Daoy (cell line): ENCODE measurements around the gene SCIN. TPM values are rescaled to one million over a fixed set of nuclear protein-coding genes. Genes with fewer than 3 reads are reported as not detected.
A peak's percentile ranks its signal among the peaks of the same experiment; 100 is the strongest.
"Not testable (repeated sequence)": the region's sequence is repeated elsewhere in the genome, so short reads cannot be mapped to it uniquely, and the experiment has no call there.

ENCODE experiments used
- DNase-seq: peaks from one replicate; pipeline ENCODE4 v3.0.0-alpha.2; 2015; ENCODE audit warnings: low read depth
- total RNA-seq: library from RNA; depleted of rRNA; stranded (reverse); fragments of >200 nt; shearing (Covaris generic); gene quantifications from 2 replicates; pipeline ENCODE4 v1.2.3, GENCODE V29; 2014; rRNA removed

SCIN gene
- total RNA-seq, 1 experiment from 2014 or later = 0.06 TPM

- DNase-seq = no peak
Observed at GRCh38 chr7:12687718-12688171, 117.2 kb downstream of the SCIN start.

GRCh38 chr7:12688485-12689170, 118.1 kb downstream of the SCIN start:
- not testable (repeated sequence) for DNase-seq

- no peak for DNase-seq
Observed at GRCh38 chr7:12689451-12689850, 118.9 kb downstream of the SCIN start.

DNA sequence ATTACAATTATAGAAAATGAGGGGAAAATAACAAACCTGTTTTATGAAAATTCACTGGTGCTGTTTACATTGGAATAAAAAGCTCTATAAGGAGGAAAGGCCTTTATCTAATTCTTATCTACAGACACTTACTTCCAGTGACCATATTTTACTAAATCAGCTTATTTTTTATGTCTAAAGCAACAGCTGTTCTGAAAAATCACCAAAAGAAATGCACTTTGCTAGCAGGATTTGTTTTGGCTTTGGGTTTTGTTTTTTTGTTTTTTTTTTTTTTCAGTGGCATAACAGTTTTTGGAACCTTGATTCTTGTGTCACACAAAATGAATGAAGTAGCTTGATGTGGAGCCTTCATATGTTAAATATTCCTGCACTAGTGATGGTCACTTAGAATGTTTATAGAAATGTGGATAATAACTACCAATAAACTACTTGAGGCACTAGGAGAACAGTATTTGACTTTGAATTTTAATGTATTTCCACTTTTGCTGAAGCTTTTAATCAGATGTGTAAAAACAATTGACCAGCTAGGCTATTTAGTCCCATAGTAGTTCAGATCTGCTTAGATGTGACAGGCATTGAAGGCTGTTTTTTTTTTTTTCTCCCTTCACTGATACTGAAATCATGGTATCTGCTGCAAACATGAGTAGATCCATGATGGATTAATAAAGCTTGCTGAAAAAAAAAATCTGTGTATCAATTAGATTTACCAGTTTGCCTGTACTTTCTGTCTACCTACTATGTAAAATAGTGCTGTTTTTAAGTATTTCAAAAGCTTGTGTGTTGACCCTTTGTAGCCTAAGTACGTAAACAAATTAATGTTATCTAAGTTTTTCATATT, 119.7 kb downstream of the SCIN start:
- no peak for DNase-seq

DNA sequence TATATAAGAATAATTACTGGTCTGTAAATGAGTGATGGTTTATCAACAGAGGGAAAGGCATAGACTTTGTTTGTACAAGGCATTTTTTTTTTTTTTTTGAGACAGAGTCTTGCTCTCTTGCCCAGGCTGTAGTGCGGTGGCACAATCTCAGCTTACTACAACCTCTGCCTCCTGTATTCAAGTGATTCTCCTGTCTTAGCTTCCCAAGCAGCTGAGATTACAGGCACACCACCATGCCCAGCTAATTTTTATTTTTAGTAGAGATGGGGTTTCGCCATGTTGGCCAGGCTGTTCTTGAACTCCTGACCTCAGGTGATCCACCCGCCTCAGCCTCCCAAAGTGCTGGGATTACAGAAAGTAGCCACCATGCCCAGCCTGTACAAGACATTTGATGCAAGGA, 120.9 kb downstream of the SCIN start:
- DNase-seq = not testable (repeated sequence)

DNA sequence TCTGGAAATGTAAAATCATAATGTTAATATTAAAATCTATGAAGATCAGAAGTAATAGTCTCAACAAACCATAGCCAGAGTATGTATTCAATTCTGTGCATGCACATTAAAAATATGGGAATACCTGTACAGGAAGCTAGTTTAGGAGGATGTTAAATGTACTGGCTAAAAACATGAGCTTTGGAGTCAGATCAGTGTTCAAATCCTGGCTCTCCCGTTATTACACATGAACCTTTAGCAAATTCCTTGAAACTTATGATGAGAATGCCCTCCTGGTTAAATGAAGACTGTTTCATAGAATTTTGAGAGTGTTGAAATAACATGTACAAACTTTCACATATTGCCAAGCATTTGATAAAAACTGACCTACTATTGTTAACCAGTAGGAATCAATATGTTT, 121.5 kb downstream of the SCIN start:
- no peak for DNase-seq

GRCh38 chr7:12692479-12693259, 122.1 kb downstream of the SCIN start:
- no peak for DNase-seq

GRCh38 chr7:12694817-12695216, 124.3 kb downstream of the SCIN start:
- no peak for DNase-seq

GRCh38 chr7:12695965-12696364, 125.4 kb downstream of the SCIN start:
- no peak for DNase-seq

- DNase-seq = no peak
Observed at GRCh38 chr7:12699299-12699698, 128.8 kb downstream of the SCIN start.

DNA sequence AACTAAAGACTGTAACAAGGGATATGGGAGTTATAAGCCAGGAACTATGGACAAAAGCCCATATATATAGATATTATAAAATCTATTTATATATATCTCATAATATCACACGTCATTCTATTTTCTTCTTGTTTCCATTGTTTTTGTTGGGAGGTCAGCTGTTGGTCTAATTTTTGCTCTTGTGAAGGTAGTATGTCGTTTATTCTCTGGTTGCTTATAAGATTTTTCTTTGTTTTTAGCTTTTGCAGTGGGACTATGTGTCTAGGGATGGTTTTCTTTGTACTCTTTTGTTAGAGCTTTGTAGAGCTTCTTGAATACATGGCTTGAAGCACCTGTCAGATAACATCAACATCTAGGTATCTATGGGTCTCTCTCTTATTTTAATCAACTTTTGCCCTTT, 130.9 kb downstream of the SCIN start:
- no peak for DNase-seq

DNA sequence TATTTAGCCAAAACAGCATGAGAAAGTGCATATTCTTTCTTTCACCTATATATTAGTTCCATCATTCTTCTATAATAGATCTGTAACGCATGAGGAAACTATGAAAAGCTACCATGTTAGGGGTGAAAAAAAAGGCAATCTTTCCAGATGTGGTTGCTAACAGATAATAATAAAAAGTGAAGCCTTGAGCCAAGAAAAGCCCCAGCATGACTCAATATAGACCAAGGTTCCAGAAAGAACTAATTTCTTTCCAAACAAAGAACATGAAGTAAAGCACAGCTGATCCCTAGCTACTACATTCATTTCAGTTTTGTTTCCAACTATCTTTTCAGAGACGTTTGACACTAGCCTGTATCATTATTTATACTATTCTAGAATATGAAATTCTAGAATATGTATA, 133.4 kb downstream of the SCIN start:
- no peak for DNase-seq

GRCh38 chr7:12705878-12706277, 135.4 kb downstream of the SCIN start:
- DNase-seq = no peak

DNA sequence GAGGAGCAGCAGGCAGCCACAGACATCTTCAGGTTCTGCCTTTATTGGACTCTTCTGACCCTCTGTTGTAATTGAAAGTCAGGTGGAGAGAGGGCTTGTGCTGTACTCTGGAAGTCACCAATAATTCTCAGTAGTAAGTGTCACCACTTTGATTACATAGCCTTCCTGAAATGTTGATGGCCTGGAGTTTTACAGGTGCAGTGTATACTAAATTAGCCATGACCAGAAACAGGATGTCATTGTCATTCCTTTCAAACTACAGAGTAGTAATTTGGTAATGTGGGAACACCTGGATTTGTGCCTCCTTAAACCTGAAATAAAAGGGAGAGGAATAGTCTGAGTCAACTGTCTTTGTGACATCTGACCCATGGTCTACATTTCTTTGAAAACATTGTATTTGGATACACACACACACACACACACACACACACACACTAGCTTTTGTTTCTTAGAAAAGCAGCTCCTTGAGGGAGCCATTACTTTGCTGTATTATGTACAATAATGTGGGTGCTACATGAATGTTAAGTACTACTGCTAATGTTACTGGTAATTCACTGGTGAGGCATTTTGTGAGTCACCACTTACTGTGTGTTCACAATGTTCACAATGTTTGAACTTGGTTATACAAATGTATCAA, 136.5 kb downstream of the SCIN start:
- peak; percentile 45 for DNase-seq

DNA sequence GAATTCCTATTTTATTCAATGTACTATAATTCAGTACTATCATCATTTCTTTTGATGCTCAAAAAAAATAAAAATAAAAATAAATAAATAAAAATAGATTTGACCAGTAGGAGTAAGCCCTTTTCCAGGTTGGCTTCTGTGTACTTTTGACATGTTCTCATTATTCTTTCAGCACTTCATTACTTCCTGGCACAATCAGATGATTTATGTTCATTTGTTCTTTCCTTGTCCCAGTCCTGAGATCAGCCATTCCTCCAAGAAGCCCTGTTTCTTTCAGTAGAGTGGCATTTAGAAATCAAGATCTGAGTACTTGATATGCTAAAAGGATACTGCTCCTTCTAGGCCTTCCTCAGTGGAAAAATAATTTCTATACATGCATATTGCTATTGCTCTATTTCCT, 137.8 kb downstream of the SCIN start:
- DNase-seq = no peak

Other genes starting within 250 kb of the SCIN start
- gene VWDE, start 166.9 kb upstream of the SCIN start, total RNA-seq = 0.42 and 0.97 TPM in 2 replicates
- 27.2 and 38.5 TPM in 2 replicates for gene ARL4A, start 116.9 kb downstream of the SCIN start, total RNA-seq